ENCODE data around the gene INPP5A. TPM values are rescaled to one million over a fixed set of nuclear protein-coding genes. Genes with fewer than 3 reads are reported as not detected.
"Not testable (repeated sequence)": the region's sequence is repeated elsewhere in the genome, so short reads cannot be mapped to it uniquely, and the experiment has no call there.

Gene INPP5A
- total RNA-seq, 4 donors from 2014 or later, result 16.9 to 58.2 (median 29.5) TPM

GRCh38 chr10:132671228-132672154, 133.9 kb downstream of the INPP5A start:
- Histone ChIP-seq H3K4me3 (no peak overlapping the region), H3K27ac (no peak overlapping the region), H3K36me3 (no peaks in the 10 kb centered on the region), H3K27me3 (no peaks in the 10 kb centered on the region), H3K9me3 (no peaks in the 10 kb centered on the region), H3K4me1 (peaks cover 0 to 27% (median 13%) of the 10 kb centered on the region in 3 donors)
- DNase-seq, result no peak
- intact Hi-C loops (cut with DNase I), result no loop called here
- TF ChIP-seq, protein P1, sequence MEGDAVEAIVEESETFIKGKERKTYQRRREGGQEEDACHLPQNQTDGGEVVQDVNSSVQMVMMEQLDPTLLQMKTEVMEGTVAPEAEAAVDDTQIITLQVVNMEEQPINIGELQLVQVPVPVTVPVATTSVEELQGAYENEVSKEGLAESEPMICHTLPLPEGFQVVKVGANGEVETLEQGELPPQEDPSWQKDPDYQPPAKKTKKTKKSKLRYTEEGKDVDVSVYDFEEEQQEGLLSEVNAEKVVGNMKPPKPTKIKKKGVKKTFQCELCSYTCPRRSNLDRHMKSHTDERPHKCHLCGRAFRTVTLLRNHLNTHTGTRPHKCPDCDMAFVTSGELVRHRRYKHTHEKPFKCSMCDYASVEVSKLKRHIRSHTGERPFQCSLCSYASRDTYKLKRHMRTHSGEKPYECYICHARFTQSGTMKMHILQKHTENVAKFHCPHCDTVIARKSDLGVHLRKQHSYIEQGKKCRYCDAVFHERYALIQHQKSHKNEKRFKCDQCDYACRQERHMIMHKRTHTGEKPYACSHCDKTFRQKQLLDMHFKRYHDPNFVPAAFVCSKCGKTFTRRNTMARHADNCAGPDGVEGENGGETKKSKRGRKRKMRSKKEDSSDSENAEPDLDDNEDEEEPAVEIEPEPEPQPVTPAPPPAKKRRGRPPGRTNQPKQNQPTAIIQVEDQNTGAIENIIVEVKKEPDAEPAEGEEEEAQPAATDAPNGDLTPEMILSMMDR (IDR thresholded peaks at IDR 0.05), result no peak
- no peak for TF ChIP-seq POLR2A (IDR thresholded peaks at IDR 0.05)
- WGBS, 2 donors, result 87 to 94% methylated on average over 19 to 20 of the region's 25 CpGs

GRCh38 chr10:132673746-132674145, 136.2 kb downstream of the INPP5A start:
- H3K27me3 ChIP-seq; H3K4me3 ChIP-seq; intact Hi-C loops (cut with DNase I); H3K4me1 ChIP-seq; DNase-seq; H3K27ac ChIP-seq; H3K36me3 ChIP-seq; H3K9me3 ChIP-seq: not testable (repeated sequence)
- 88 to 98% methylated on average over 4 of the region's 4 CpGs for WGBS, 2 donors

GRCh38 chr10:132674311-132674710, 136.7 kb downstream of the INPP5A start:
- DNase-seq, result no peak
- intact Hi-C loops (cut with DNase I), result no loop called here
- no peak overlapping the region for H3K4me3 ChIP-seq

DNA sequence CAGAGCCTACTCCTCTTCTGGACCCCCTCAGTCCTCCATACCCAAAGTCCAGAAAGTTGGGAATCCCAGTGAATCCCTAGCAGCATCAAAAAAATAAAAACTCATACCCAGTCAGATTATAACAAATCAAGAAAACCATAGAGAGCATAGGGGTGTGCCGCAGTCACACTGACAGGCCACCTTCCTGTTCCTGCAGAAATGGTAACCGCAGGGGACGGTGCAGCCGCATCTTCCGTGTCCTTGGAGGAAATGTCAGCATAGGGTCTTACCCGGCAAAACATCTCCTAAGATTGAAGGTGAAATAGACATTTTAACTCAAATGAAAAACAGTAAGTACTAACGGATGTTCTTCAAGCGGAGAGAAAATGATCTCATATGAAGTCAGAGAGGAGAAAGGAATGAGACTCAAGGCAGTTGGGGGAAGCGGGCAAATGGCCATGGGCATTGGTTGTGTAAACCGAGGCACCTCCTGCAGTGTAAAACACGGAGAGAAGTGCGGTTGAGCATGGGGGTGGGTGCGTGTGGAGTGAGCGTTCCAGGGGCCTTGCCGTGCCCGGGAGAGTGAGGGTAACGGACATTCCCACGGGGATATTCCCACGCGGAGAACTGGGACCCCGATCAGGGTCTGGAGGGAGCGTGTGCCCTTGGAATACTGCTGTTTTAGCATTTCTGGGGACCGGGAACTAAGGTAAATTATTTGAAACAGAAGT, 137.6 kb downstream of the INPP5A start:
- TF ChIP-seq, protein P1 (IDR thresholded peaks at IDR 0.05), result no peak
- no peak for TF ChIP-seq POLR2A (IDR thresholded peaks at IDR 0.05)
- no peak for DNase-seq
- WGBS, 2 donors, result 94% methylated on average over 23 of the region's 23 CpGs
- intact Hi-C loops (cut with DNase I), result no loop called here
- H3K27me3 ChIP-seq, result no peaks in the 10 kb centered on the region
- no peaks in the 10 kb centered on the region for H3K36me3 ChIP-seq
- no peaks in the 10 kb centered on the region for H3K9me3 ChIP-seq
- H3K27ac ChIP-seq, result no peak overlapping the region
- peaks cover 0 to 5% (median 0%) of the 10 kb centered on the region in 3 donors for H3K4me1 ChIP-seq
- H3K4me3 ChIP-seq, result no peak overlapping the region

More at GRCh38 chr10:132674311-132674710, 136.7 kb downstream of the INPP5A start:
- no peak for TF ChIP-seq POLR2A (IDR thresholded peaks at IDR 0.05)
- TF ChIP-seq, protein P1 (IDR thresholded peaks at IDR 0.05), result no peak
- H3K9me3 ChIP-seq, result no peaks in the 10 kb centered on the region
- H3K27ac ChIP-seq, result no peak overlapping the region
- H3K4me1 ChIP-seq, result peaks cover 0 to 5% (median 0%) of the 10 kb centered on the region in 3 donors
- no peaks in the 10 kb centered on the region for H3K27me3 ChIP-seq
- WGBS, 2 donors, result 65 to 86% methylated on average over 4 to 6 of the region's 9 CpGs
- H3K36me3 ChIP-seq, result no peaks in the 10 kb centered on the region

DNA sequence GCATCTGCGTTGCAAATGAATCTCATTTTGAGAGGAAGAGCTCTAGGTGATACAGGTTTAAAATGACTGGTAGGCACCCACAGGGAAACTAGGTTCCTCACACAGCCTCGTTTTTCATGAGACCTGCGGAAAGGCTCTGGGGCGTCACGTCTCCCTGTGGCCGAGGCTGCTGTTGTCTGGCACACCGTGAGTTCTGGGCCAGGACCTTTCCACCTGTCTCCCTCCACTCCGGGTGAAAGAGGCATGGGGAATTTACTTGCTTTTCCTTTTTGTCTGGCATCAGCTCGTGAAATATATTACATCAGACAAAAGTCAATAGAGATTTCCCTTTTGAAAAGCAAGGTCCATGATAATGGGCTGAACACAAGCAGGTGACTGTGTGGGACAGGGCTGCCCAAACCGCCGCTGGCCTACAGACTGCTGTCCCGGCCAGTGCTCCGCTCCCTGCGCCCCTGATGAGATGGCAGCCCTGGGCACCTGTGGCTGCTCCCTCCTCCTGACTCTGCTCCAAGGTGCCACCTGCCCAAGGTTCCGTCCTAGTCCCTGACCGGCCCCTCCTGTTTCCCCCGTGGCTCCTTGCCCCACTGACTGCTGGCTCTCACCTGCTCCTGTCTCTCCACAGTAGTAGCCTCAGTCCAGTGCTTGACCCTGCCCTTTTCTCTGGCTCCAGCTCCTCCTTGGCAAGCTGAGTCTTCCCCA, 138.8 kb downstream of the INPP5A start:
- no peaks in the 10 kb centered on the region for H3K27me3 ChIP-seq
- H3K9me3 ChIP-seq, result no peaks in the 10 kb centered on the region
- DNase-seq, result no peak
- intact Hi-C loops (cut with DNase I), result no loop called here
- TF ChIP-seq, protein P1 (IDR thresholded peaks at IDR 0.05), result no peak
- no peak for TF ChIP-seq POLR2A (IDR thresholded peaks at IDR 0.05)
- no peak overlapping the region for H3K27ac ChIP-seq
- H3K36me3 ChIP-seq, result no peaks in the 10 kb centered on the region
- 85 to 86% methylated on average over 16 to 17 of the region's 17 CpGs for WGBS, 2 donors
- peaks cover 0 to 5% (median 0%) of the 10 kb centered on the region in 3 donors for H3K4me1 ChIP-seq
- no peak overlapping the region for H3K4me3 ChIP-seq
